Vagina (tissue), 2 donors: ENCODE results near the gene BCDIN3D.

ENCODE experiments used
- CTCF ChIP-seq, 3 experiments: fragments of 450-650 bp in 2 of 3; fragments of 200-600 bp in 1 of 3; sonication (generic) in 1 of 3; IDR thresholded peaks; one replicate each; pipeline ENCODE4 v1.5.1; 2017 to 2019; ENCODE audit warnings: antibody characterized with exemption in 3 of 3, mild to moderate bottlenecking in 2 of 3, moderate library complexity in 2 of 3
- POLR2AphosphoS5 ChIP-seq, 2 donors: sonication (generic); formaldehyde crosslinking; IDR thresholded peaks; one replicate each; pipeline ENCODE4 v1.9.0; 2017; ENCODE audit warnings: antibody characterized with exemption in 2 of 2, mild to moderate bottlenecking in 2 of 2, low read depth in 1 of 2; ENCODE audit not compliant: insufficient read depth in 1 of 2

GRCh38 chr12:49888461-49889151 lies 45.7 kb upstream of the BCDIN3D start:
- TF ChIP-seq CTCF (IDR thresholded peaks at IDR 0.05) (no peak), POLR2AphosphoS5 (IDR thresholded peaks at IDR 0.05; ENCODE audit: insufficient read depth in 1 of 2, low read depth in 1 of 2) (no peak)
